Measurements from ENCODE around the gene ZNF670. TPM values are rescaled to one million over a fixed set of nuclear protein-coding genes. Genes with fewer than 3 reads are reported as not detected.

ZNF670 gene
- total RNA-seq, 2 donors from 2014 or later = 2.9 to 4.7 TPM

DNA sequence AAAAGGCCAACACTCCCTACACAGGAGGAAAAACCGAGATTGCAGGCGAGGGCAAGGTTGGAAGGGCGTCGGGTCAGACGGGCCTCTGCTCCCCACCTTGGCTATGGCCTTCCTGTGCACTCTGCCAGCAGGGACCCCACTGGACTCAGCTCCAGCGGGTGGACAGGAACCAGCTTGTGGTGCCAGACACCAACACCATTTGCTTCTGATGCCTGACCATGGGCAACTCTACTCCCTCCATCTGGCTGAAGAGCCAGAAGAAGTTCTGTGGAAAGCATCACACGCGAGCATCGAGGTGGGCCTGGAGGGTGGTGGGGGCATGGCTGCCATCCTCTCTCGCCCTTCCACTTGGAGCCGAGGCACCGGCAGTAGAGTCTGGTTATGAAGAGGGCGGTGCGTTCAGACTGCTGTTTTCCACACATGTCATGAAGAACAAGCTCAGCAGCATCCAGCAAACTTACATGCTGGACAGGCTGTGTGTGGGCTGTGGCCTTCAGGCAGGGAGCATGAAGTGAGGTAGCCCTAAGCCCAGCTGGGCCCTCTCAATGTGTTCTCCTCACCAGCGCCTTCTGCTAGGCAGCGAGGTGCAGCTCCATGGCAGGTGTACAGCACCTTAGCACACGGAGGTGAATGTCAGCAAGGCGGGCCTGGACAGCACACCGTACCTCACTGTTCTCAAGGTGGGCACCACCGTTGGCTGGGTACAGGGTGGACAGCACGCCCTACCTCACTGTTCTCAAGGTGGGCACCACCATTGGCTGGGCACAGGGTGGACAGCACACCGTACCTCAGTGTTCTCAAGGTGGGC lies 41.2 kb upstream of the ZNF670 start:
- DNase-seq (ENCODE audit: low spot score) = no peak
- no peaks in the 10 kb centered on the region for H3K27me3 ChIP-seq (replicated peaks; ENCODE audit: insufficient read depth)
- intact Hi-C loops (cut with DNase I) = no loop called here
- H3K4me3 ChIP-seq = no peak overlapping the region
- no peaks in the 10 kb centered on the region for H3K9me3 ChIP-seq
- H3K27ac ChIP-seq = no peak overlapping the region
- no peaks in the 10 kb centered on the region for H3K4me1 ChIP-seq (replicated peaks)
- 93% methylated on average over 22 of the region's 22 CpGs for WGBS
- no peaks in the 10 kb centered on the region for H3K36me3 ChIP-seq
- TF ChIP-seq POLR2A (IDR thresholded peaks at IDR 0.05) = no peak
- TF ChIP-seq POLR2AphosphoS5 (IDR thresholded peaks at IDR 0.05) = no peak
- TF ChIP-seq, protein P1, sequence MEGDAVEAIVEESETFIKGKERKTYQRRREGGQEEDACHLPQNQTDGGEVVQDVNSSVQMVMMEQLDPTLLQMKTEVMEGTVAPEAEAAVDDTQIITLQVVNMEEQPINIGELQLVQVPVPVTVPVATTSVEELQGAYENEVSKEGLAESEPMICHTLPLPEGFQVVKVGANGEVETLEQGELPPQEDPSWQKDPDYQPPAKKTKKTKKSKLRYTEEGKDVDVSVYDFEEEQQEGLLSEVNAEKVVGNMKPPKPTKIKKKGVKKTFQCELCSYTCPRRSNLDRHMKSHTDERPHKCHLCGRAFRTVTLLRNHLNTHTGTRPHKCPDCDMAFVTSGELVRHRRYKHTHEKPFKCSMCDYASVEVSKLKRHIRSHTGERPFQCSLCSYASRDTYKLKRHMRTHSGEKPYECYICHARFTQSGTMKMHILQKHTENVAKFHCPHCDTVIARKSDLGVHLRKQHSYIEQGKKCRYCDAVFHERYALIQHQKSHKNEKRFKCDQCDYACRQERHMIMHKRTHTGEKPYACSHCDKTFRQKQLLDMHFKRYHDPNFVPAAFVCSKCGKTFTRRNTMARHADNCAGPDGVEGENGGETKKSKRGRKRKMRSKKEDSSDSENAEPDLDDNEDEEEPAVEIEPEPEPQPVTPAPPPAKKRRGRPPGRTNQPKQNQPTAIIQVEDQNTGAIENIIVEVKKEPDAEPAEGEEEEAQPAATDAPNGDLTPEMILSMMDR (IDR thresholded peaks at IDR 0.05) = no peak

DNA sequence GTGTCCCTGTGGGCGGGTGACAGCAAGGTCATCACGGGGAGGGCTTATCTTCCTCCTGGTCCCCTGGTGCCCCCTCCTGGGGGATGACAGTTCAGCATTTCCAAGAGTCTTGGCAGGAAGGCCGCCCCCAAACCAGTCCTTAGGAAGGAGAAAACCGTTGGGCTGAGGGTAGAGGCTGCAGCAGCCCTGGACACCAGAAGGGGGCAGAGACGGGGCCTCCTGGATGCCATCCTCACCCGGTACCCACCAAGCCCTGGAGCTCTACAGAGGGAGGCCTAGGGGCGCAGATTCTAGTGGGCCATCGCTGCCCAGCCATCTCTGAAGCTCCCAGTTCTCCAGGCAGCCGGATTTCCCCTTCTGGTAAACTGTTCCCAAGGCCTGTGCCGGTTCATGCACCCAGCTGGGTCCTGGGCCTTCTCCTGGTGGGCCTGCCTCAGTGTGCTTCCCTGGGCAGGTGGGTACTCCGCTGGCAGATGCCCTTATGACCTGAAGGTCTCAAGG lies 40.4 kb upstream of the ZNF670 start:
- WGBS = 66% methylated on average over 10 of the region's 11 CpGs
- Histone ChIP-seq H3K36me3 (no peaks in the 10 kb centered on the region), H3K9me3 (no peaks in the 10 kb centered on the region), H3K4me1 (replicated peaks) (no peaks in the 10 kb centered on the region), H3K27me3 (replicated peaks; ENCODE audit: insufficient read depth) (no peaks in the 10 kb centered on the region), H3K4me3 (no peak overlapping the region), H3K27ac (no peak overlapping the region)
- TF ChIP-seq POLR2A (IDR thresholded peaks at IDR 0.05) (no peak), POLR2AphosphoS5 (IDR thresholded peaks at IDR 0.05) (no peak)
- TF ChIP-seq, protein P1 (IDR thresholded peaks at IDR 0.05) = no peak
- no peak for DNase-seq (ENCODE audit: low spot score)
- intact Hi-C loops (cut with DNase I) = no loop called here

- no peaks in the 10 kb centered on the region for H3K9me3 ChIP-seq
- no peak for DNase-seq (ENCODE audit: low spot score)
- no peaks in the 10 kb centered on the region for H3K36me3 ChIP-seq
- WGBS = 94% methylated on average over 10 of the region's 12 CpGs
- intact Hi-C loops (cut with DNase I) = no loop called here
- H3K27ac ChIP-seq = no peak overlapping the region
- TF ChIP-seq POLR2A (IDR thresholded peaks at IDR 0.05) (no peak), POLR2AphosphoS5 (IDR thresholded peaks at IDR 0.05) (no peak)
- TF ChIP-seq, protein P1 (IDR thresholded peaks at IDR 0.05) = no peak
- no peak overlapping the region for H3K4me3 ChIP-seq
- H3K27me3 ChIP-seq (replicated peaks; ENCODE audit: insufficient read depth) = no peaks in the 10 kb centered on the region
- H3K4me1 ChIP-seq (replicated peaks) = no peaks in the 10 kb centered on the region
These were observed 36.9 kb upstream of the ZNF670 start for GRCh38 chr1:247115545-247115944.

GRCh38 chr1:247115141-247115510 lies 36.5 kb upstream of the ZNF670 start:
- WGBS = 78% methylated on average over 6 of the region's 7 CpGs
- Histone ChIP-seq H3K36me3 (no peaks in the 10 kb centered on the region), H3K4me1 (replicated peaks) (no peaks in the 10 kb centered on the region), H3K9me3 (no peaks in the 10 kb centered on the region), H3K27me3 (replicated peaks; ENCODE audit: insufficient read depth) (no peaks in the 10 kb centered on the region), H3K27ac (no peak overlapping the region), H3K4me3 (no peak overlapping the region)
- no peak for TF ChIP-seq POLR2AphosphoS5 (IDR thresholded peaks at IDR 0.05)
- TF ChIP-seq, protein P1 (IDR thresholded peaks at IDR 0.05) = no peak
- no peak for DNase-seq (ENCODE audit: low spot score)
- intact Hi-C loops (cut with DNase I) = no loop called here

Measured in prostate gland (tissue), 2 donors.